Cardiac fibroblast (primary cell): ENCODE measurements around the gene PLXDC2.

Source experiments
- DNase-seq, 2 donors: peaks; one replicate each; pipeline versions ENCODE4 v3.0.0 to v3.0.0-alpha.2; 2010; ENCODE audit warnings: low read depth in 2 of 2
- H3K4me3 ChIP-seq, 2 donors: replicated peaks in 1 of 2; 1 replicate in 1 of 2; 2 replicates in 1 of 2; pipeline ENCODE4 v1.5.1; 2011; ENCODE audit warnings: low read depth in 2 of 2, low read length in 2 of 2, mild to moderate bottlenecking in 2 of 2, moderate library complexity in 1 of 2
- CTCF ChIP-seq: IDR thresholded peaks from one replicate; pipeline ENCODE4 v1.5.1; 2011; ENCODE audit warnings: low read depth, mild to moderate bottlenecking, low read length, inconsistent platforms

Gene PLXDC2

GRCh38 chr10:19782430-19783089 lies 33.7 kb upstream of the PLXDC2 start:
- no peak for DNase-seq
- TF ChIP-seq CTCF: no peak
- H3K4me3 ChIP-seq: no peak overlapping the region

- no peak overlapping the region for H3K4me3 ChIP-seq
- no peak for DNase-seq
- TF ChIP-seq CTCF: no peak
Observed at GRCh38 chr10:19783721-19784120, 32.5 kb upstream of the PLXDC2 start.

GRCh38 chr10:19785366-19785765 lies 30.9 kb upstream of the PLXDC2 start:
- peak; percentile 39 for DNase-seq
- TF ChIP-seq CTCF: no peak
- no peak overlapping the region for H3K4me3 ChIP-seq

GRCh38 chr10:19788075-19788686 lies 28.1 kb upstream of the PLXDC2 start:
- peak; percentile 94 for TF ChIP-seq CTCF
- peak; percentile 79 to 81 for DNase-seq
- no peak overlapping the region for H3K4me3 ChIP-seq

- TF ChIP-seq CTCF: no peak
- DNase-seq: peak; percentile 2 to 5
- H3K4me3 ChIP-seq: no peak overlapping the region
Observed at GRCh38 chr10:19788902-19789301, 27.3 kb upstream of the PLXDC2 start.

GRCh38 chr10:19789607-19790006 lies 26.6 kb upstream of the PLXDC2 start:
- no peak overlapping the region for H3K4me3 ChIP-seq
- TF ChIP-seq CTCF: no peak
- DNase-seq: no peak

GRCh38 chr10:19791032-19791431 lies 25.2 kb upstream of the PLXDC2 start:
- H3K4me3 ChIP-seq: no peak overlapping the region
- peak; percentile 12 to 50 for DNase-seq
- TF ChIP-seq CTCF: no peak
